ENCODE data around the gene TBC1D9B. TPM values are rescaled to one million over a fixed set of nuclear protein-coding genes. Genes with fewer than 3 reads are reported as not detected.

Gene TBC1D9B
- total RNA-seq, 1 experiment from 2014 or later = 70.9 TPM

- TF ChIP-seq ZSCAN18 (CRISPR knock-in tag; IDR thresholded peaks at IDR 0.05) (no peak), E2F5 (CRISPR knock-in tag; IDR thresholded peaks at IDR 0.05) (no peak), GRHL2 (CRISPR knock-in tag; IDR thresholded peaks at IDR 0.05; ENCODE audit: insufficient replicate concordance, severe bottlenecking) (no peak), FOXK1 (CRISPR knock-in tag; IDR thresholded peaks at IDR 0.05) (no peak), ZNF425 (CRISPR knock-in tag; conservative IDR thresholded peaks at IDR 0.05) (no peak), ETV6 (CRISPR knock-in tag; IDR thresholded peaks at IDR 0.05) (no peak), PRDM15 (CRISPR knock-in tag; IDR thresholded peaks at IDR 0.05) (no peak), CREM (CRISPR knock-in tag; IDR thresholded peaks at IDR 0.05) (no peak)
Measured at GRCh38 chr5:179833709-179834070, 74.0 kb downstream of the TBC1D9B start (continued).

- ChIA-PET POLR2A (interaction anchor here (0.6 kb wide), 1 partner anchor 253 kb away, joined by 4 read pairs; no protein-coding TSS in a partner anchor), CTCF (no interaction called here)
- TF ChIP-seq E2F5 (CRISPR knock-in tag; IDR thresholded peaks at IDR 0.05) (no peak), CDX4 (CRISPR knock-in tag; IDR thresholded peaks at IDR 0.05; ENCODE audit: borderline replicate concordance) (no peak), ATF2 (CRISPR knock-in tag; IDR thresholded peaks at IDR 0.05; ENCODE audit: borderline replicate concordance, low read depth) (no peak), ZNF281 (CRISPR knock-in tag; IDR thresholded peaks at IDR 0.05) (no peak), TEAD4 (CRISPR knock-in tag; IDR thresholded peaks at IDR 0.05) (no peak), HMGXB4 (CRISPR knock-in tag; IDR thresholded peaks at IDR 0.05) (no peak), CREB1 (CRISPR knock-in tag; IDR thresholded peaks at IDR 0.05) (no peak), SMAD4 (CRISPR knock-in tag; IDR thresholded peaks at IDR 0.05) (no peak), ERG (CRISPR knock-in tag; IDR thresholded peaks at IDR 0.05) (no peak)
Measured at GRCh38 chr5:179833056-179833708, 74.5 kb downstream of the TBC1D9B start.

More at GRCh38 chr5:179833056-179833708, 74.5 kb downstream of the TBC1D9B start:
- Mint-ChIP-seq H3K27me3 (ENCODE audit: low read depth) (no peaks in the 10 kb centered on the region; the same call in 1 of the 2 replicates), H3K4me3 (no peak overlapping the region), H3K36me3 (peaks cover 84% of the 10 kb centered on the region), H3K4me1 (peaks cover 19% of the 10 kb centered on the region), H3K9me3 (peaks cover 14% of the 10 kb centered on the region), H3K27ac (no peak overlapping the region)
- no peak for ATAC-seq
- DNase-seq (ENCODE audit: low spot score) = no peak
